HG02623 (cell line): Measurements from ENCODE around the gene CCDC160.

ENCODE experiments used
- ATAC-seq: cut with Tn5 transposase; IDR thresholded peaks from one replicate; pipeline ENCODE4 v1.9.1; 2021; ENCODE audit warnings: moderate library complexity; ENCODE audit not compliant: unreplicated experiment

Gene CCDC160

DNA sequence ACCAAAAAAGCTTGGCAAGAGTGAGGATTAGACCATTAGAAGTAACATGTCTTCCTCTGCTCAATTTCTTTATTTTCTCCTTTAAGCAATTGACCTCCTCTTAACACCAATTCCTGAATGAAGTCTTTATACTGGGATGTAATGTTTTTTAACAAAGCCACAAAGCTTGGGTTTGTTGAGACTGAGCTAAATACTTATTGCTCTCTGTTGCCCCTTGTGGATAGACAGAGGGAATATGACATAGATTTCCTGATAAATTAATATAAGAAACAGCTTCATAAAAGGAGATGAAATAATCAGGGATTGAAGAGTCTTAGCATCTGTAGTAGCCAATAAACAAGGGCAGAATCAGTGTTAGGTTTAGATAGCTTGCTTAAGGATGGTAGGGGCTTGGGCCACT, 57.6 kb downstream of the CCDC160 start:
- ATAC-seq = no peak
